Measurements from ENCODE around the gene PLEKHM3. TPM values are rescaled to one million over a fixed set of nuclear protein-coding genes. Genes with fewer than 3 reads are reported as not detected.

The PLEKHM3 gene
- total and polyA plus RNA-seq, 2 of the 13 experiments (the other 11 are each of a cell fraction or from before 2014, with no cell fraction given), result 4.5 to 4.7 TPM

DNA sequence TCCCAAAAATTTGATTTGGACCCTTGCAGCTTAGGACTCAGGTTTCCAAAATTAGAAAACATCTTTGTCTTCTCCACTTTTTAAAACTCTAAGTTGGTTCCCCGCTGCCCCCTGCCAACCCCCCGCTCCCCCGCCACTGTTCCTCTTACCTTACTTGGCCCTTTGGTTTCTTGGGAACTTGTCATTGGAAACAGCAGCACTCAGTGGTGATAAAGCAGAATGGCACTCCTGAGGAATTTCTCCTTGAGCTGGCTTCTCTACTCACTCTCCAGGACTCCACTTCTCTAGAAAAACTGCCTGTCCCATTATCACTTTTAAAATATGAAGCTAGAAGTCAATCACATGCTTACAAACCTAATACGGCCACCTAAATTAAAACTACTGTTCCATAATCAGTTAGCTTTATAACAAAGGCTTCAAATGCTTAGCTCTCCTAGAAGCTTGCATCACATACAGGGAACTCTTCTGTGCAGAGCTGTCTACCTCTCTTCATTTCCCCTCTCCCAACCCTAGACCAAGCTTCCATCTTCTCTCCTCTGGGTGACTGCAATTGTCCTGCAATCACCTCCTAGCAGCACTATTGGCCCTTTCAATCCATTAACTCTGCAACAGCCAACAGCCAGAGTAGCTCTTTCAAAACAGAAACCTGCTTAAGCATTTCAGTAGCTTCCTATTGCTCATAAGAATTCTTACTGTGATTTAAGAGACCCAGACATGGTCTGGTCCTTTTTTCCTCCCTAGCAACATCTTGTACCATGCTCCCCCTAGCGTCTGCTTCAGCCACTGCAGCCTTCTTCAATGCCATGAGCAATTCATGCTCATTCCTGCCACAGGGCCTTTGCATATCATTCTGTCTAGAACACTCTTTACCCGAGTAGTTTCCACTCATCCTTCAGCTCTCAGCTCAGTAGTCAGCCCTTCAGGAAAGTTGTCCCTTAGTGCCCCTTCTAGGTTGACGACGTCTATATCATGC, 15.2 kb upstream of the PLEKHM3 start (continued):
- TF ChIP-seq RCOR2 (CRISPR knock-in tag; IDR thresholded peaks at IDR 0.05) (peak; percentile 95), ZNF556 (CRISPR knock-in tag; IDR thresholded peaks at IDR 0.05; ENCODE audit: borderline replicate concordance) (no peak), MIER3 (CRISPR knock-in tag; IDR thresholded peaks at IDR 0.05; ENCODE audit: borderline replicate concordance) (no peak), XRCC5 (optimal IDR thresholded peaks at IDR 0.05; ENCODE audit: low read length) (peak; percentile 37), TEAD3 (CRISPR knock-in tag; optimal IDR thresholded peaks at IDR 0.05; ENCODE audit: borderline replicate concordance) (peak; percentile 30), ZMYM3 (CRISPR knock-in tag; IDR thresholded peaks at IDR 0.05) (peak; percentile 98), ZNF446 (CRISPR knock-in tag; IDR thresholded peaks at IDR 0.05) (no peak), KLF15 (CRISPR knock-in tag; IDR thresholded peaks at IDR 0.05; ENCODE audit: borderline replicate concordance) (no peak), ADNP (CRISPR knock-in tag; IDR thresholded peaks at IDR 0.05) (peak; percentile 91), CHD4 (IDR thresholded peaks at IDR 0.05; ENCODE audit: borderline replicate concordance, low read length) (peak; percentile 98), DZIP1 (CRISPR knock-in tag; IDR thresholded peaks at IDR 0.05) (no peak)
- TF ChIP-seq, protein P1, sequence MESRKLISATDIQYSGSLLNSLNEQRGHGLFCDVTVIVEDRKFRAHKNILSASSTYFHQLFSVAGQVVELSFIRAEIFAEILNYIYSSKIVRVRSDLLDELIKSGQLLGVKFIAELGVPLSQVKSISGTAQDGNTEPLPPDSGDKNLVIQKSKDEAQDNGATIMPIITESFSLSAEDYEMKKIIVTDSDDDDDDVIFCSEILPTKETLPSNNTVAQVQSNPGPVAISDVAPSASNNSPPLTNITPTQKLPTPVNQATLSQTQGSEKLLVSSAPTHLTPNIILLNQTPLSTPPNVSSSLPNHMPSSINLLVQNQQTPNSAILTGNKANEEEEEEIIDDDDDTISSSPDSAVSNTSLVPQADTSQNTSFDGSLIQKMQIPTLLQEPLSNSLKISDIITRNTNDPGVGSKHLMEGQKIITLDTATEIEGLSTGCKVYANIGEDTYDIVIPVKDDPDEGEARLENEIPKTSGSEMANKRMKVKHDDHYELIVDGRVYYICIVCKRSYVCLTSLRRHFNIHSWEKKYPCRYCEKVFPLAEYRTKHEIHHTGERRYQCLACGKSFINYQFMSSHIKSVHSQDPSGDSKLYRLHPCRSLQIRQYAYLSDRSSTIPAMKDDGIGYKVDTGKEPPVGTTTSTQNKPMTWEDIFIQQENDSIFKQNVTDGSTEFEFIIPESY (CRISPR knock-in tag; IDR thresholded peaks at IDR 0.05), result 0 out of 2 replicates have a peak, but pooled peaks have one; percentile 17

Data from HepG2 (cell line).